ENCODE results near the gene NDST1.
"Not testable (repeated sequence)": the region's sequence is repeated elsewhere in the genome, so short reads cannot be mapped to it uniquely, and the experiment has no call there.

Gene NDST1

GRCh38 chr5:150508828-150509227 is 897 bp downstream of the NDST1 start:
- DNase-seq, result no peak

- no peak for DNase-seq
Measured at GRCh38 chr5:150509992-150510391, 2.1 kb downstream of the NDST1 start.

- DNase-seq, result no peak
Measured at GRCh38 chr5:150510460-150511263, 2.7 kb downstream of the NDST1 start.

GRCh38 chr5:150511578-150512367 is 3.8 kb downstream of the NDST1 start:
- DNase-seq, result peak; percentile 16

- DNase-seq, result peak; percentile 21
Measured at GRCh38 chr5:150512368-150512747, 4.4 kb downstream of the NDST1 start.

GRCh38 chr5:150513375-150514309 is 5.7 kb downstream of the NDST1 start:
- no peak for DNase-seq

GRCh38 chr5:150514708-150515211 is 6.8 kb downstream of the NDST1 start:
- no peak for DNase-seq

- no peak for DNase-seq
Measured at GRCh38 chr5:150515446-150515845, 7.5 kb downstream of the NDST1 start.

- no peak for DNase-seq
Measured at GRCh38 chr5:150516011-150516410, 8.1 kb downstream of the NDST1 start.

- DNase-seq, result no peak
Measured at GRCh38 chr5:150517272-150518152, 9.6 kb downstream of the NDST1 start.

- not testable (repeated sequence) for DNase-seq
Measured at GRCh38 chr5:150518712-150519559, 11.0 kb downstream of the NDST1 start.

GRCh38 chr5:150519560-150519945 is 11.6 kb downstream of the NDST1 start:
- no peak for DNase-seq

GRCh38 chr5:150519978-150520377 is 12.0 kb downstream of the NDST1 start:
- no peak for DNase-seq

- no peak for DNase-seq
Measured at GRCh38 chr5:150520747-150521521, 13.0 kb downstream of the NDST1 start.

- DNase-seq, result no peak
Measured at GRCh38 chr5:150521522-150521817, 13.5 kb downstream of the NDST1 start.

- no peak for DNase-seq
Measured at GRCh38 chr5:150521939-150522503, 14.1 kb downstream of the NDST1 start.

GRCh38 chr5:150522504-150523414 is 14.8 kb downstream of the NDST1 start:
- DNase-seq, result no peak

GRCh38 chr5:150523472-150524350 is 15.8 kb downstream of the NDST1 start:
- peak; percentile 65 for DNase-seq
